SKM-1 (cell line): ENCODE results near the gene PRKAR2A.
"Not testable (repeated sequence)": the region's sequence is repeated elsewhere in the genome, so short reads cannot be mapped to it uniquely, and the experiment has no call there.

Source experiments
- DNase-seq: peaks from one replicate; lab custom pipeline; 2025; ENCODE audit not compliant: unreplicated experiment; lab: John Stamatoyannopoulos, UW

The PRKAR2A gene

DNA sequence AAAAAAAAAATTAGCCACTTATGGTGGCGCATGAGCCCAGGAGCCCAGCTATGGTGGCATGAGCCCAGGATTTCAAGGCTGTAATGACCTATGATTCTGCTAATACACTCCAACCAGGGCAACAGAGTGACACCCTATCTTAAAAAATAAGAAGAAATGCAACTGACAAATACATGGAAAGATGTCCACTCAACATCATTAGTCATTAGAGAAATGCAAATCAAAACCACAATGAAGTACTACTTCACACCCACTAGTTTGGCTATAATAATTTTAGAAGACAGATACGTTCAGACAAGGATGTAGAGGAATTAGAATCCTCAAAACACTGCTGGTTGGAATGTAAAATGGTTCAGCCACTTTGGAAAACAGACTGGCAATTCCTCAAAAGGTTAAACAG lies 10.5 kb downstream of the PRKAR2A start:
- DNase-seq, result no peak

DNA sequence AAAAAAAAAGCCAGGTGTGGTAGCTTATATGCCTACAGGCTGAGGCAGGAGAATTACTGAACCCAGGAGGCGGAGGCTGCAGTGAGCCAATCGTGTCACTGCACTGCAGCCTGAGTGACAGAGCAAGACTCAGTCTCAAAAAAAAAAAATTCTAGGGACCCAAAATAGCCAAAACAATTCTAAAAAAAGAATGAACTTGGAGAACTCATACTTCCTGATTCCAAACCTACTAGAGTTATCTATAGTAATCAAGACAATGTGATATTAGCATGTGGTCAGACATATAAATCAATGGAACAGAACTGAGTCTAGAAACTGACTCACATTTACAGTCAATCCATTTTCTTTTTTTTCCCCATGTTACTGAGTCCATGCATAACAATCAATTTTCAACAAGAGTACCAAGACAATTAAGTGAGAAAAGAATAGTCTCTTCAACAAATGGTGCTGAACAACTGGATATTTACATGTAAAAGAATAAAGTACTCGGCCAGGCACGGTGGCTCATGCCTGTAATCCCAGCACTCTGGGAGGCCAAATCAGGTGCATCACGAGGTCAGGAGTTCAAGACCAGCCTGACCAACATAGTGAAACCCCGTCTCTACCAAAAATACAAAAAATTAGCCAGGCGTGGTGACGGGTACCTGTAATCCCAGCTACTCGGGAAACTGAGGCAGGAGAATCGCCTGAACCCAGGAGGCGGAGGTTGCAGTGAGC lies 11.9 kb downstream of the PRKAR2A start:
- no peak for DNase-seq

DNA sequence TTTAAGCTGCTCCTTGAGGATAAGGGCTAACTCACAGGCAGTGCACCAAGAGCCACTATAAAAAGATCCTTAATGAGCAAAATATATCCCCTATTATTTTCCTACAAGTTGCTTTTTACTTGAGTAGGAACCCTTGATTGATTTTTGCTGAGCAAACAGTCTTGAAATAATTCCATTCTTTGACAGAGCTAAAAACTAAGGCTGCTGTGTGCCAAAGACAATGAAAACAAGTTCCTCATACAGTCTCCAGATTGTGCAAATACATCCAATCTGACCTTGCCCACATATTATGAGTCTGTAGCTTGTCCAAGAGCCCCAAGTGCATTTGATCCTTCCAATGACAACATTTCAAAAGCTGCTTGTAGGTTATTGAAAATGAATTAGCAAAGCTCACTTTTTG lies 15.0 kb downstream of the PRKAR2A start:
- DNase-seq, result no peak

GRCh38 chr3:48830715-48831114 lies 17.0 kb downstream of the PRKAR2A start:
- no peak for DNase-seq

GRCh38 chr3:48829525-48829924 lies 18.1 kb downstream of the PRKAR2A start:
- DNase-seq, result not testable (repeated sequence)

DNA sequence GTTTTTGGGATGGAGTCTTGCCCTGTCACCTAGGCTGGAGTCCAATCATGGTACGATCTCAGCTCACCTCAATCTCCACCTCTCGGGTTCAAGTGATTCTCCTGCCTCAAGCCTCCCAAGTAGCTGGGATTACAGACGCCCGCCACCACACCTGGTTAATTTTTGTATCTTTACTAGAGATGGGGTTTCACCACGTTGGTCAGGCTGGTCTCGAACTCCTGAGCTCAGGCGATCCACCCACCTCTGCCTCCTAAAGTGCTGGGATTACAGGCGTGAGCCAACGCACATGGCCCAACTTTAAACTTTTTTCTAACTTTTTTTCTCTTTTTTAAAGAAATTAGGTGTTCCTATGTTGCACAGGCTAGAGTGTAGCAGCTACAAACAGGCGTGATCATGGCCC lies 19.8 kb downstream of the PRKAR2A start:
- not testable (repeated sequence) for DNase-seq

DNA sequence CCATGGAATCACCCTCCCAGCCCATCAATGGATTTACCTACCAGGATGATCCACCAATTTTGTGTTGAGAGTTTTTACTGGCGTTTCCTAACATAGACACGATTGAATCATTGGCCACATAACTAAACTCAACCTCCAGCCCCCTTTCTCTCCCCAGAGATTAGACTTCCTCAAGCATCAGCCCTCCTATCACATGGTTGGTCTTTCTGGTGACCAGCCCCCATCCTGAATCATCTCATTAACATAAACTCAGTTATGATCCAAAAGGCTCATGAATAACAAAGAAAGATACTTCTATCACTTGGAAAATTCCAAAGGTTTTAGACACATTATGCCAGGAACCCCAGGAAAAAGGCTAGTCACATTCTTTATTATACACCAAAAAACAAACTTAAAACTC lies 21.2 kb downstream of the PRKAR2A start:
- no peak for DNase-seq

- DNase-seq, result no peak
Measured at GRCh38 chr3:48820612-48821324, 26.9 kb downstream of the PRKAR2A start.

DNA sequence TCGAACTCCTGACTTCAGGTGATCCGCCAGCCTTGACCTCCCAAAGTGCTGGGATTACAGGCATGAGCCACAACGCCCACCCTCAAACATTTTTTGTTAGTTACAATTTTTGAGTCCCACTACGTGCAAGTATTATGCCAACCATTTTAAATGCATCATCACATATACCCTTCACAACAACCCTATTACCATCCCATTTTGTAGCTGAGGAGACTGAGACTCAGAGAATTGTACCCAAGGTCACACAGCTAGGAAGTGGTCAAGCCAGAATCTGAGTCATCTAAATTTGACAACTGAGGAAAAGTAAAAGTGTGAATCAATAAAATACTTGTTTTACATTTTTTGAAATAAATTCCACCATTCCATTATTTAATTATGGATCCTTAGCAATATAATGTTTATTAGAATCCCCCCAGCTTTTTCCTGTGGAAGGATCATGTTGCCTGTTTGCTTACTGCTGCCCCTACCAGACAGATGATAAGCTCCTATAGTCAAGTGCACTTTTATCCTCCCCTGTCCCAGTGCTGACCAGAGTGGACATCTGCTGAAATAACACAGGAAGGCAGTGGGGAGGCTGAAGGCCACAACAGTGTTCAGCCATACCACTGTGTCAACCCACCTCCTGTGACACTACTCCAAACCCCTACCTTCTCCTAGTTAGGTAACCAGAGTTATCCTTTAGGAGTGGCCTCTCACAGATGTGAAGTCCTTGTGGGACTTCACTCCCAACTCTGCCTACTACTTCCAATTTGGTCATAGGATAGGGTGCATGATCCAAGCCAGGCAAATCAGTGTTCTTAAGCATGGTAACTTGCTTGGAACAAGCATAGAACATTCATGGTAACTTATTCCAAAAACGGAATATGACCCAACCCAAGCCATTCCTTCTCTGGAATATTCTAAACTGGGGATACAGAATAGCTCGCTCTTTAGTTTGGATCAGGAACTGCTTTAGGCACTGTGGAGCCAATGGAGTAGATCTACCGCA lies 28.1 kb downstream of the PRKAR2A start:
- DNase-seq, result no peak

GRCh38 chr3:48811524-48811923 lies 36.1 kb downstream of the PRKAR2A start:
- DNase-seq, result no peak

- DNase-seq, result no peak
Measured at GRCh38 chr3:48804930-48805329, 42.7 kb downstream of the PRKAR2A start.

DNA sequence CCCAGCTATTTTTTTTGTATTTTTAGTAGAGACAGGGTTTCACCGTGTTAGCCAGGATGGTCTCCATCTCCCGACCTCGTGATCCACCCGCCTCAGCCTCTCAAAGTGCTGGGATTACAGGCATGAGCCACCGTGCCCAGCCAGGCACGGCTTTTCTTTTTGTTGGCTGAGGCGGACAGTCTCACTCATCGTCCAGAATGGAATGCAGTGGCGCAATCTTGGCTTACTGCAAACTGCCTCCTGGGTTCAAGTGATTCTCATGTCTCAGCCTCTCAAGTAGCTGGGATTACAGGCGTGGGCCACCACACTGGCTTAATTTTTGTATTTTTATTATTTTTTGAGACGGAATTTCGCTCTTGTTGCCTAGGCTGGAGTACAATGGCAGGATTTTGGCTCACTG lies 46.8 kb downstream of the PRKAR2A start:
- not testable (repeated sequence) for DNase-seq

GRCh38 chr3:48798998-48799397 lies 48.7 kb downstream of the PRKAR2A start:
- DNase-seq, result no peak

GRCh38 chr3:48797626-48798025 lies 50.0 kb downstream of the PRKAR2A start:
- DNase-seq, result no peak

GRCh38 chr3:48795997-48796732 lies 51.5 kb downstream of the PRKAR2A start:
- no peak for DNase-seq

DNA sequence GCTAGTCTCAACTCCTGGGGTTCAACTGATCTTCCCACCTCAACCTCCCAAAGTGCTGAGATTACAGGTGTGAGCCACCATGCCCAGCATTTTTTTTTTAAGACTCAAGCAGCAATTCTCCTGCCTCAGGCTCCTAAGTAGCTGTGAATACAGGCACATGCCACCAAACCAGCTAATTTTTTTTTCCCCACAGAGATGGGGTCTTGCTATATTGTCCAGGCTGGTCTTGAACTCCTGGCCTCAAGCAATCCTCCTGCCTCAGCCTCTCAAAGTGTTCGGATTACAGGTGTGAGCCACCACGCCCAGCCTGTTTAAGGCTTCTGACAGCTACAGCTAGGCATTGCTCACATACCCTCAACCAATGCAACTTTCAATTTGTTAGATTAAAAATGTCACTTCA lies 54.2 kb downstream of the PRKAR2A start:
- DNase-seq, result not testable (repeated sequence)

GRCh38 chr3:48789665-48790064 lies 58.0 kb downstream of the PRKAR2A start:
- DNase-seq, result no peak

DNA sequence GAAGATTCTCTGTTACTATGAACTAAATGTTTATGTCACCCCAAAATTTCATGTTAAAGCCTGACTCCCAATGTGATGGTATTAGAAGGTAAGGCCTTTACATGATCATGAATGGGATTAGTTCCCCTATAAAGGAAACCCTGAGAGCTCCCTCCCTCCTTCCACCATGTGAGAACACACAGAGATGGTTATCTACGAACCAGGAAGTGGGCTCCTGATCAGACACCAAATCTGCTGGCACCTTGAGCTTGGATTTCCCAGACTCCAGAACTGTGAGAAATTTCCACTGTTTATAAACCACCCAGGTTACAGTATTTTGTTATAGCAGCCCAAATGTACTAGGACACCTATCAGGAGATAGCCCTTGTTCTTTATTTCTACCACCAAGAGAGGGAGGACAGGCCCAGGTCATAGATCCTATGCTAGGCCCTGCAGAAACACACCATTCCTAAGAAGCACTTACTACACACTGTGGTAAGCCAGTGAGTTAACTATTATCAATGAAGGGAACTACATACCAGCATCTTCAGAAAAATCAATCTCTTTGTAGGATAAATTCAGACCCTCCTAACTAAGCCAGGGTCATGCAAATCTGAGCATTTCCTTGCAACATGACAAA lies 59.0 kb downstream of the PRKAR2A start:
- no peak for DNase-seq

GRCh38 chr3:48784426-48785120 lies 63.1 kb downstream of the PRKAR2A start:
- no peak for DNase-seq

GRCh38 chr3:48783304-48783703 lies 64.4 kb downstream of the PRKAR2A start:
- no peak for DNase-seq
